IMR-90 (cell line): ENCODE measurements around the gene NEUROD2. TPM values are rescaled to one million over a fixed set of nuclear protein-coding genes. Genes with fewer than 3 reads are reported as not detected.

Source experiments
- ATAC-seq: fragments of 200-7000 bp; cut with Tn5 transposase; 2 replicates; pipeline ENCODE4 v1.9.1; 2020; ENCODE audit warnings: low read depth, mild to moderate bottlenecking, moderate library complexity
- BruUV-seq: library from RNA; stranded (reverse); fragments of 400-500 nt; replicated peaks from 2 replicates; lab custom pipeline; 2021; lab: Mats Ljungman, UMichigan
- CTCF ChIA-PET: fragments of 300-600 bp; formaldehyde crosslinking; extraction: SDS; loops from one replicate; lab custom pipeline; 2021; ENCODE audit warnings: antibody characterized with exemption; lab: Yijun Ruan, JAX
- POLR2A ChIA-PET: fragments of 300-600 bp; sonication (Branson Sonifier 250); formaldehyde crosslinking; loops from one replicate; lab custom pipeline; 2022; ENCODE audit warnings: antibody characterized with exemption; ENCODE audit not compliant: unreplicated experiment; lab: Charles Lee
- DNase-seq: peaks from one replicate; pipeline ENCODE4 v3.0.0; 2013
- H2AFZ ChIP-seq: replicated peaks from 2 replicates; pipeline ENCODE3; 2013; ENCODE audit warnings: low read length, mild to moderate bottlenecking; ENCODE audit not compliant: poor library complexity
- H2AK5ac ChIP-seq: 2 replicates; pipeline ENCODE4 v1.6.1; 2013; ENCODE audit warnings: low read depth, low read length, inconsistent platforms
- H2AK9ac ChIP-seq: replicated peaks from 2 replicates; pipeline ENCODE3; 2013; ENCODE audit warnings: mild to moderate bottlenecking, low read depth, low read length, moderate library complexity; ENCODE audit not compliant: poor library complexity
- H2BK120ac ChIP-seq: 2 replicates; pipeline ENCODE4 v1.6.1; 2013; ENCODE audit warnings: low read depth, low read length, inconsistent platforms
- H2BK15ac ChIP-seq: 3 replicates; pipeline ENCODE4 v1.6.1; 2013; ENCODE audit warnings: low read depth, low read length, inconsistent platforms
- H2BK20ac ChIP-seq: 2 replicates; pipeline ENCODE4 v1.6.1; 2013; ENCODE audit warnings: low read depth, mild to moderate bottlenecking, inconsistent platforms, low read length, moderate library complexity
- H2BK5ac ChIP-seq: 2 replicates; pipeline ENCODE4 v1.6.1; 2013; ENCODE audit warnings: mild to moderate bottlenecking, low read depth, low read length, inconsistent platforms; ENCODE audit not compliant: poor library complexity, severe bottlenecking
- H3K14ac ChIP-seq: replicated peaks from 2 replicates; pipeline ENCODE4 v1.6.1; 2013; ENCODE audit warnings: low read depth, low read length, inconsistent platforms
- H3K18ac ChIP-seq: 2 replicates; pipeline ENCODE4 v1.6.1; 2013; ENCODE audit warnings: low read depth, low read length, control low read depth
- H3K23ac ChIP-seq: 2 replicates; pipeline ENCODE4 v1.6.1; 2013; ENCODE audit warnings: low read depth, low read length, inconsistent platforms
- H3K27ac ChIP-seq: 2 replicates; pipeline ENCODE4 v1.5.1; 2013; ENCODE audit warnings: mild to moderate bottlenecking, control low read depth, low read length; ENCODE audit not compliant: insufficient read depth
- H3K27me3 ChIP-seq: 2 replicates; pipeline ENCODE4 v1.6.1; 2013; ENCODE audit warnings: low read length; ENCODE audit not compliant: control insufficient read depth, insufficient read depth
- H3K36me3 ChIP-seq: 2 replicates; pipeline ENCODE4 v1.6.1; 2013; ENCODE audit warnings: low read length, mixed read lengths; ENCODE audit not compliant: control insufficient read depth, insufficient read depth
- H3K4ac ChIP-seq: 2 replicates; pipeline ENCODE4 v1.6.1; 2013; ENCODE audit warnings: low read depth, low read length, inconsistent platforms
- H3K4me1 ChIP-seq: 2 replicates; pipeline ENCODE4 v1.6.1; 2013; ENCODE audit warnings: low read length, mixed read lengths; ENCODE audit not compliant: control insufficient read depth, insufficient read depth
- H3K4me2 ChIP-seq: 2 replicates; pipeline ENCODE4 v1.6.1; 2013; ENCODE audit warnings: low read depth, mild to moderate bottlenecking, control low read depth, low read length, moderate library complexity
- H3K4me3 ChIP-seq: 2 replicates; pipeline ENCODE4 v1.5.1; 2013; ENCODE audit warnings: low read depth, mild to moderate bottlenecking, control low read depth, low read length, moderate library complexity; ENCODE audit not compliant: insufficient read depth
- H3K56ac ChIP-seq: 2 replicates; pipeline ENCODE4 v1.6.1; 2013; ENCODE audit warnings: low read length, inconsistent platforms; ENCODE audit not compliant: insufficient read depth; ENCODE audit errors: extremely low read depth
- H3K79me1 ChIP-seq, 2 experiments: 2 replicates each; pipeline ENCODE4 v1.6.1; 2013; ENCODE audit warnings: low read length in 2 of 2, inconsistent platforms in 1 of 2, low read depth in 1 of 2
- H3K9ac ChIP-seq: 2 replicates; pipeline ENCODE4 v1.6.1; 2013; ENCODE audit warnings: low read depth, low read length, control low read depth
- H3K9me1 ChIP-seq: 2 replicates; pipeline ENCODE4 v1.6.1; 2013; ENCODE audit warnings: low read length, inconsistent platforms; ENCODE audit not compliant: insufficient read depth
- H3K9me3 ChIP-seq: 2 replicates; pipeline ENCODE4 v1.6.1; 2013; ENCODE audit warnings: low read length; ENCODE audit not compliant: control insufficient read depth, insufficient read depth
- H4K20me1 ChIP-seq: 2 replicates; pipeline ENCODE4 v1.6.1; 2013; ENCODE audit warnings: low read length, inconsistent platforms; ENCODE audit not compliant: insufficient read depth
- H4K5ac ChIP-seq: 2 replicates; pipeline ENCODE4 v1.6.1; 2013; ENCODE audit warnings: mild to moderate bottlenecking, low read depth, low read length, control low read depth
- H4K8ac ChIP-seq, 2 experiments: 2 replicates each; pipeline ENCODE4 v1.6.1; 2013; ENCODE audit warnings: low read depth in 2 of 2, low read length in 2 of 2, control low read depth in 1 of 2, inconsistent platforms in 1 of 2
- H4K91ac ChIP-seq: 2 replicates; pipeline ENCODE4 v1.6.1; 2013; ENCODE audit warnings: low read depth, low read length, inconsistent platforms; ENCODE audit not compliant: insufficient read depth
- BHLHE40 ChIP-seq: fragments of 150-350 bp; IDR thresholded peaks from 2 replicates; pipeline ENCODE4 v1.6.1; 2016; ENCODE audit warnings: mild to moderate bottlenecking, low read depth, low read length
- CEBPB ChIP-seq: IDR thresholded peaks from 2 replicates; pipeline ENCODE4 v1.6.1; 2012; ENCODE audit warnings: low read depth, low read length, improper control_type of control experiment
- CHD1 ChIP-seq: IDR thresholded peaks from 2 replicates; pipeline ENCODE4 v1.6.1; 2012; ENCODE audit warnings: low read depth, low read length, improper control_type of control experiment
- CTCF ChIP-seq: conservative IDR thresholded peaks from 2 replicates; pipeline ENCODE4 v1.5.1; 2012; ENCODE audit warnings: mild to moderate bottlenecking, low read depth, low read length, improper control_type of control experiment
- ELK1 ChIP-seq: fragments of 150-350 bp; IDR thresholded peaks from 2 replicates; pipeline ENCODE4 v1.6.1; 2016; ENCODE audit warnings: low read depth, mild to moderate bottlenecking, low read length, moderate library complexity, borderline replicate concordance
- FOS ChIP-seq: fragments of 150-350 bp; IDR thresholded peaks from 2 replicates; pipeline ENCODE4 v1.6.1; 2016; ENCODE audit warnings: low read depth, low read length
- MAFK ChIP-seq: IDR thresholded peaks from 2 replicates; pipeline ENCODE4 v1.6.1; 2012; ENCODE audit warnings: low read depth, low read length, improper control_type of control experiment
- MAZ ChIP-seq: IDR thresholded peaks from 2 replicates; pipeline ENCODE4 v1.6.1; 2012; ENCODE audit warnings: low read depth, mild to moderate bottlenecking, low read length, improper control_type of control experiment, moderate library complexity, borderline replicate concordance
- MXI1 ChIP-seq: IDR thresholded peaks from 2 replicates; pipeline ENCODE4 v1.6.1; 2012; ENCODE audit warnings: low read depth, mild to moderate bottlenecking, low read length, moderate library complexity, borderline replicate concordance
- NFE2L2 ChIP-seq: fragments of 150-350 bp; IDR thresholded peaks from 2 replicates; pipeline ENCODE4 v1.6.1; 2016; ENCODE audit warnings: low read depth, mild to moderate bottlenecking, low read length
- POLR2A ChIP-seq: IDR thresholded peaks from 2 replicates; pipeline ENCODE4 v1.6.1; 2012; ENCODE audit warnings: mild to moderate bottlenecking, low read depth, low read length
- RAD21 ChIP-seq: IDR thresholded peaks from 2 replicates; pipeline ENCODE4 v1.6.1; 2012; ENCODE audit warnings: low read length, improper control_type of control experiment
- RCOR1 ChIP-seq: IDR thresholded peaks from 2 replicates; pipeline ENCODE4 v1.6.1; 2012; ENCODE audit warnings: mild to moderate bottlenecking, low read length, improper control_type of control experiment; ENCODE audit not compliant: insufficient replicate concordance
- RFX5 ChIP-seq: IDR thresholded peaks from 2 replicates; pipeline ENCODE4 v1.8.0; 2012; ENCODE audit warnings: low read depth, mild to moderate bottlenecking, low read length, moderate library complexity
- SMC3 ChIP-seq: fragments of 150-350 bp; IDR thresholded peaks from 2 replicates; pipeline ENCODE4 v1.6.1; 2016; ENCODE audit warnings: low read depth, mild to moderate bottlenecking, antibody characterized with exemption, low read length, moderate library complexity
- USF2 ChIP-seq: fragments of 150-350 bp; IDR thresholded peaks from 2 replicates; pipeline ENCODE4 v1.6.1; 2017; ENCODE audit warnings: mild to moderate bottlenecking, antibody characterized with exemption, low read length, low read depth
- WGBS, 2 experiments: methylation state at CpG; one replicate each; pipeline versions ENCODE4 v1.1.5 to v1.1.7; 2013; ENCODE audit warnings: missing lambda C conversion rate in 2 of 2; ENCODE audit not compliant: insufficient read length in 1 of 2; ENCODE audit errors: extremely low coverage in 2 of 2; 5-methylcytosine and 5-hydroxymethylcytosine counted together
- dilution Hi-C: fragments of 300-500 bp; cut with HindIII; formaldehyde crosslinking; loops from one replicate; pipeline ENCODE4 v1.14.3; 2018; ENCODE audit warnings: low sequenced_read_pairs; ENCODE audit not compliant: unreplicated experiment
- in situ Hi-C: fragments of 300-500 bp; cut with MboI; formaldehyde crosslinking; loops from 3 replicates; pipeline ENCODE4 v1.14.3; 2019; ENCODE audit warnings: low sequenced_read_pairs, inconsistent platforms, mixed read lengths
- intact Hi-C: fragments of 100-400 bp; cut with micrococcal nuclease; formaldehyde crosslinking; loops from 2 replicates; pipeline ENCODE4 v1.10.0; 2022
- polyA plus RNA-seq, 3 experiments: library from polyadenylated mRNA; depleted of rRNA; stranded (reverse); fragments of >200 nt; gene quantifications; 2 replicates each; pipeline ENCODE4 v1.2.3, GENCODE V29; 2012; ENCODE audit warnings: low replicate concordance in 1 of 3
- total RNA-seq: library from RNA; depleted of rRNA; stranded (reverse); fragments of >200 nt; gene quantifications from 2 replicates; pipeline ENCODE4 v1.2.3, GENCODE V29; 2012

The NEUROD2 gene
- total and polyA plus RNA-seq, 2 of the 4 experiments (the other 2 are of a cell fraction), result not detected

- no peak overlapping the region for H2BK5ac ChIP-seq
- H3K27ac ChIP-seq, result no peak overlapping the region
- dilution Hi-C loops, result no loop called here
- ChIA-PET POLR2A (no interaction called here), CTCF (no interaction called here)
- 0% methylated on average over 3 of the region's 17 CpGs; no CpG with 5 or more reads in 1 of the 2 experiments for WGBS, 2 experiments
- no peak overlapping the region for H4K8ac ChIP-seq
- in situ Hi-C loops, result no loop called here
- no peak overlapping the region for H2AFZ ChIP-seq
- no peaks in the 10 kb centered on the region for H3K79me1 ChIP-seq
- no peaks in the 10 kb centered on the region for H3K4me1 ChIP-seq
- intact Hi-C loops, result no loop called here
- H2BK120ac ChIP-seq, result no peak overlapping the region
- no peak overlapping the region for H3K56ac ChIP-seq
- ATAC-seq, result no peak
- no peak overlapping the region for H3K4me3 ChIP-seq
- H3K23ac ChIP-seq, result no peak overlapping the region
- H2AK9ac ChIP-seq, result no peak overlapping the region
- no peak for DNase-seq
- H3K9me1 ChIP-seq, result no peaks in the 10 kb centered on the region
- H4K5ac ChIP-seq, result no peak overlapping the region
- no peak overlapping the region for H3K4me2 ChIP-seq
- H2BK20ac ChIP-seq, result no peak overlapping the region
- no peak overlapping the region for H4K91ac ChIP-seq
- no peak overlapping the region for H3K18ac ChIP-seq
- H2BK15ac ChIP-seq, result no peak overlapping the region
- no peak overlapping the region for H3K14ac ChIP-seq
- peaks cover 91% of the 10 kb centered on the region for H3K27me3 ChIP-seq
- H4K20me1 ChIP-seq, result peaks cover 14% of the 10 kb centered on the region; the same call in 1 of the 2 replicates
- H3K4ac ChIP-seq, result no peak overlapping the region
- TF ChIP-seq ELK1 (no peak), CEBPB (no peak), RFX5 (no peak), MAFK (no peak), MXI1 (no peak), CTCF (no peak), POLR2A (no peak), CHD1 (no peak), RAD21 (no peak), FOS (no peak), BHLHE40 (no peak), NFE2L2 (no peak), MAZ (no peak), RCOR1 (no peak), SMC3 (no peak), USF2 (no peak)
- peaks cover 5% of the 10 kb centered on the region; the same call in 1 of the 2 replicates for H3K9me3 ChIP-seq
- no peaks in the 10 kb centered on the region for H3K36me3 ChIP-seq
- no TSS peak for BruUV-seq
- H3K9ac ChIP-seq, result no peak overlapping the region
- H2AK5ac ChIP-seq, result no peak overlapping the region
Observed at GRCh38 chr17:39598630-39599003, 9.1 kb downstream of the NEUROD2 start.
